Panc1 (cell line): ENCODE results near the gene TMC8.

ENCODE experiments used
- POLR2AphosphoS5 ChIP-seq: IDR thresholded peaks from 2 replicates; pipeline ENCODE4 v1.6.1; 2012; ENCODE audit warnings: mild to moderate bottlenecking, low read depth, low read length, moderate library complexity
- SIN3A ChIP-seq: IDR thresholded peaks from 2 replicates; pipeline ENCODE4 v1.6.1; 2012; ENCODE audit warnings: low read depth, mild to moderate bottlenecking, low read length, moderate library complexity, borderline replicate concordance; ENCODE audit not compliant: insufficient read depth
- TCF7L2 ChIP-seq: IDR thresholded peaks from 2 replicates; pipeline ENCODE4 v1.6.1; 2011; ENCODE audit warnings: mild to moderate bottlenecking, low read depth, low read length, inconsistent platforms
- TF ChIP-seq, protein P1 (sequence below): fragments of 450-650 bp; IDR thresholded peaks from 2 replicates; pipeline ENCODE4 v1.5.1; 2017; ENCODE audit warnings: mild to moderate bottlenecking
- TF ChIP-seq, protein P2 (sequence below), 2 experiments: IDR thresholded peaks; 2 replicates each; pipeline ENCODE4 v1.6.1; 2011 to 2012; ENCODE audit warnings: low read depth in 2 of 2, control low read depth in 1 of 2, low read length in 1 of 2, mild to moderate bottlenecking in 1 of 2, moderate library complexity in 1 of 2; ENCODE audit not compliant: insufficient read depth in 1 of 2

DNA sequence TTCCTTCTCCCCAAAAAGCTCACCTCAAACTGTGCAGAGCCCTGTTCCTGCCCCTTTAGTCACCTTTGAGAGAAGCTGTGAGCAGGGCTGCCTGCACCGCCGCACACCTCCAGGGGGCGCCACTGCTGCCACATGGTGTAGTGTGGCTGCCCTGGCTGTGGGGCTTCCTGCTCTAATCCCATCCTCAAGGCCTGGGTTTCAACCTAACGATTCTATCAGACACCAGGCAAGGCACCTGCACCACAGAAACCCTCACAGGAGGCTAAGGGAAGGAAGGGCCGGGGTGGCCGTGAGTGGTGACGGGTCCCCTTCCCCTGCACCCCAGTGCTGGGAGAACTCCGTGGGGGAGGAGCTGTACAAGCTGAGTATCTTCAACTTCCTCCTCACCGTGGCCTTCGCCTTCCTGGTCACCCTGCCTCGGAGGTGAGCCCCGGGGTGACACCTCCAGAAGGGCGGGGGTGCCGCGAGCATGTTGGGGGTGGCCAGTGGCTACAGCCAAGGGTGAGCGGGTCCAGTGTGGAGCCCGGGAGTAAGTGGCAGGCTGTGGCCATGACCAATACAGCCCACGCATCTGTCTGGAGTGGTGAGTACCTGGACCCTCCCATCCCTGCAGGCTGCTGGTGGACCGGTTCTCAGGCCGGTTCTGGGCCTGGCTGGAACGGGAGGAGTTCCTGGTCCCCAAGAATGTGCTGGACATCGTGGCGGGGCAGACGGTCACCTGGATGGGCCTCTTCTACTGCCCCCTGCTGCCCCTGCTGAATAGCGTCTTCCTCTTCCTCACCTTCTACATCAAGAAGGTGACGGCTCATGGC, 7.0 kb downstream of the TMC8 start:
- TF ChIP-seq, protein P1, sequence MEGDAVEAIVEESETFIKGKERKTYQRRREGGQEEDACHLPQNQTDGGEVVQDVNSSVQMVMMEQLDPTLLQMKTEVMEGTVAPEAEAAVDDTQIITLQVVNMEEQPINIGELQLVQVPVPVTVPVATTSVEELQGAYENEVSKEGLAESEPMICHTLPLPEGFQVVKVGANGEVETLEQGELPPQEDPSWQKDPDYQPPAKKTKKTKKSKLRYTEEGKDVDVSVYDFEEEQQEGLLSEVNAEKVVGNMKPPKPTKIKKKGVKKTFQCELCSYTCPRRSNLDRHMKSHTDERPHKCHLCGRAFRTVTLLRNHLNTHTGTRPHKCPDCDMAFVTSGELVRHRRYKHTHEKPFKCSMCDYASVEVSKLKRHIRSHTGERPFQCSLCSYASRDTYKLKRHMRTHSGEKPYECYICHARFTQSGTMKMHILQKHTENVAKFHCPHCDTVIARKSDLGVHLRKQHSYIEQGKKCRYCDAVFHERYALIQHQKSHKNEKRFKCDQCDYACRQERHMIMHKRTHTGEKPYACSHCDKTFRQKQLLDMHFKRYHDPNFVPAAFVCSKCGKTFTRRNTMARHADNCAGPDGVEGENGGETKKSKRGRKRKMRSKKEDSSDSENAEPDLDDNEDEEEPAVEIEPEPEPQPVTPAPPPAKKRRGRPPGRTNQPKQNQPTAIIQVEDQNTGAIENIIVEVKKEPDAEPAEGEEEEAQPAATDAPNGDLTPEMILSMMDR: peak; percentile 76
- TF ChIP-seq, protein P2, sequence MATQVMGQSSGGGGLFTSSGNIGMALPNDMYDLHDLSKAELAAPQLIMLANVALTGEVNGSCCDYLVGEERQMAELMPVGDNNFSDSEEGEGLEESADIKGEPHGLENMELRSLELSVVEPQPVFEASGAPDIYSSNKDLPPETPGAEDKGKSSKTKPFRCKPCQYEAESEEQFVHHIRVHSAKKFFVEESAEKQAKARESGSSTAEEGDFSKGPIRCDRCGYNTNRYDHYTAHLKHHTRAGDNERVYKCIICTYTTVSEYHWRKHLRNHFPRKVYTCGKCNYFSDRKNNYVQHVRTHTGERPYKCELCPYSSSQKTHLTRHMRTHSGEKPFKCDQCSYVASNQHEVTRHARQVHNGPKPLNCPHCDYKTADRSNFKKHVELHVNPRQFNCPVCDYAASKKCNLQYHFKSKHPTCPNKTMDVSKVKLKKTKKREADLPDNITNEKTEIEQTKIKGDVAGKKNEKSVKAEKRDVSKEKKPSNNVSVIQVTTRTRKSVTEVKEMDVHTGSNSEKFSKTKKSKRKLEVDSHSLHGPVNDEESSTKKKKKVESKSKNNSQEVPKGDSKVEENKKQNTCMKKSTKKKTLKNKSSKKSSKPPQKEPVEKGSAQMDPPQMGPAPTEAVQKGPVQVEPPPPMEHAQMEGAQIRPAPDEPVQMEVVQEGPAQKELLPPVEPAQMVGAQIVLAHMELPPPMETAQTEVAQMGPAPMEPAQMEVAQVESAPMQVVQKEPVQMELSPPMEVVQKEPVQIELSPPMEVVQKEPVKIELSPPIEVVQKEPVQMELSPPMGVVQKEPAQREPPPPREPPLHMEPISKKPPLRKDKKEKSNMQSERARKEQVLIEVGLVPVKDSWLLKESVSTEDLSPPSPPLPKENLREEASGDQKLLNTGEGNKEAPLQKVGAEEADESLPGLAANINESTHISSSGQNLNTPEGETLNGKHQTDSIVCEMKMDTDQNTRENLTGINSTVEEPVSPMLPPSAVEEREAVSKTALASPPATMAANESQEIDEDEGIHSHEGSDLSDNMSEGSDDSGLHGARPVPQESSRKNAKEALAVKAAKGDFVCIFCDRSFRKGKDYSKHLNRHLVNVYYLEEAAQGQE (IDR thresholded peaks at IDR 0.05; ENCODE audit: insufficient read depth in 1 of 2, low read depth in 2 of 2, low read length in 1 of 2): no peak
- TF ChIP-seq TCF7L2 (no peak), POLR2AphosphoS5 (no peak), SIN3A (no peak)
